Mucosa of descending colon (tissue), 3 donors: ENCODE results near the gene WDR18. TPM values are rescaled to one million over a fixed set of nuclear protein-coding genes. Genes with fewer than 3 reads are reported as not detected.

ENCODE experiments used
- ATAC-seq: fragments of 200-7000 bp; cut with Tn5 transposase; one replicate; pipeline ENCODE4 v1.9.1; 2020; ENCODE audit warnings: mild to moderate bottlenecking, moderate library complexity
- DNase-seq, 3 donors: peaks; one replicate each; pipeline ENCODE4 v3.0.0-alpha.2; 2020
- H3K36me3 ChIP-seq: fragments of 200-600 bp; one replicate; pipeline ENCODE4 v1.8.0; 2021; ENCODE audit warnings: low read depth, mild to moderate bottlenecking
- H3K4me1 ChIP-seq: fragments of 200-600 bp; one replicate; pipeline ENCODE4 v1.8.0; 2021; ENCODE audit warnings: low read depth, mild to moderate bottlenecking
- H3K4me3 ChIP-seq: fragments of 200-600 bp; one replicate; pipeline ENCODE4 v1.8.0; 2021; ENCODE audit warnings: mild to moderate bottlenecking
- H3K9me3 ChIP-seq: fragments of 200-600 bp; one replicate; pipeline ENCODE4 v1.8.0; 2021; ENCODE audit warnings: mild to moderate bottlenecking
- intact Hi-C, 2 donors: fragments of 100-400 bp; cut with DNase I in 1 of 2; cut with micrococcal nuclease in 1 of 2; formaldehyde crosslinking; loops; one replicate each; pipeline versions ENCODE4 v1.11.0 to v1.11.1; 2022; cut with DNase I, micrococcal nuclease
- total RNA-seq, 3 donors: library from RNA; stranded (reverse); fragmentation: NEBNext Ultra II Directional in 2 of 3; extraction: Animal tissue kit (Norgen Biotek cat#: 25700) in 2 of 3; gene quantifications; one replicate each; pipeline versions ENCODE4 v1.2.1 to v1.2.4, GENCODE V29; 2021 to 2023
- TF ChIP-seq, protein P1 (sequence below): fragments of 200-600 bp; IDR thresholded peaks from one replicate; pipeline ENCODE4 v1.8.0; 2022; ENCODE audit warnings: antibody characterized with exemption, mild to moderate bottlenecking
- donor health status: DM: no; HTN: no; CAD: no; lungs with moderate emphysema.
- donor health status: DM: no; HTN: no; CAD: no.
- donor health status: DM: no; HTN: yes; CAD: no.

The WDR18 gene
- total RNA-seq, 3 donors from 2014 or later: 23.8 to 42.0 (median 33.0) TPM

DNA sequence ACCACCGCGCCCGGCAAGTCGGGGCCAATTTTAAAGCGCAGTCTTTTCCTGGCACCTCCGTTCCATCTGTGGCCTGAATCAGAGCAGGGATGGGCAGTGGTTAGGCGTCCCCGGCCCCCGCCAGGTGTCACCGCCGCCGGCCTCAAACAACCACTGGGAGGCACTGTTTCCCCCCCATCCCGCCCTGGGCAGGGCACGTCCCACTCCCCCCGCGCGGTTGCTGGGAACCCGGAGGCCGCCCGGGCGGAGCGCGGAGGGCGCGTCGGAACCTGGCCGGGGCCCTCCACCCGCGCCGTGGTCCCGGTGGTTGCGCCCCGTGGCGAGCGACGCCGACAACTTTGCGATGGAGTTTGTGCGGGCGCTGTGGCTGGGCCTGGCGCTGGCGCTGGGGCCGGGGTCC lies 15.9 kb downstream of the WDR18 start, which contains the start of gene GRIN3B:
GRIN3B (plus strand) TSS at position 325 of the 400 bp plus-strand sequence; CDS start at position 344, 19 bp downstream.
- Histone ChIP-seq H3K36me3 (no peaks in the 10 kb centered on the region), H3K4me3 (no peak within 1 kb of the TSS), H3K9me3 (no peaks in the 10 kb centered on the region), H3K4me1 (peaks cover 15% of the 10 kb centered on the region)
- peak; percentile 66 to 81 (median 70) for DNase-seq
- peak; percentile 62 for ATAC-seq
- TF ChIP-seq, protein P1, sequence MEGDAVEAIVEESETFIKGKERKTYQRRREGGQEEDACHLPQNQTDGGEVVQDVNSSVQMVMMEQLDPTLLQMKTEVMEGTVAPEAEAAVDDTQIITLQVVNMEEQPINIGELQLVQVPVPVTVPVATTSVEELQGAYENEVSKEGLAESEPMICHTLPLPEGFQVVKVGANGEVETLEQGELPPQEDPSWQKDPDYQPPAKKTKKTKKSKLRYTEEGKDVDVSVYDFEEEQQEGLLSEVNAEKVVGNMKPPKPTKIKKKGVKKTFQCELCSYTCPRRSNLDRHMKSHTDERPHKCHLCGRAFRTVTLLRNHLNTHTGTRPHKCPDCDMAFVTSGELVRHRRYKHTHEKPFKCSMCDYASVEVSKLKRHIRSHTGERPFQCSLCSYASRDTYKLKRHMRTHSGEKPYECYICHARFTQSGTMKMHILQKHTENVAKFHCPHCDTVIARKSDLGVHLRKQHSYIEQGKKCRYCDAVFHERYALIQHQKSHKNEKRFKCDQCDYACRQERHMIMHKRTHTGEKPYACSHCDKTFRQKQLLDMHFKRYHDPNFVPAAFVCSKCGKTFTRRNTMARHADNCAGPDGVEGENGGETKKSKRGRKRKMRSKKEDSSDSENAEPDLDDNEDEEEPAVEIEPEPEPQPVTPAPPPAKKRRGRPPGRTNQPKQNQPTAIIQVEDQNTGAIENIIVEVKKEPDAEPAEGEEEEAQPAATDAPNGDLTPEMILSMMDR: peak; percentile 15
- intact Hi-C loops: no loop called here

DNA sequence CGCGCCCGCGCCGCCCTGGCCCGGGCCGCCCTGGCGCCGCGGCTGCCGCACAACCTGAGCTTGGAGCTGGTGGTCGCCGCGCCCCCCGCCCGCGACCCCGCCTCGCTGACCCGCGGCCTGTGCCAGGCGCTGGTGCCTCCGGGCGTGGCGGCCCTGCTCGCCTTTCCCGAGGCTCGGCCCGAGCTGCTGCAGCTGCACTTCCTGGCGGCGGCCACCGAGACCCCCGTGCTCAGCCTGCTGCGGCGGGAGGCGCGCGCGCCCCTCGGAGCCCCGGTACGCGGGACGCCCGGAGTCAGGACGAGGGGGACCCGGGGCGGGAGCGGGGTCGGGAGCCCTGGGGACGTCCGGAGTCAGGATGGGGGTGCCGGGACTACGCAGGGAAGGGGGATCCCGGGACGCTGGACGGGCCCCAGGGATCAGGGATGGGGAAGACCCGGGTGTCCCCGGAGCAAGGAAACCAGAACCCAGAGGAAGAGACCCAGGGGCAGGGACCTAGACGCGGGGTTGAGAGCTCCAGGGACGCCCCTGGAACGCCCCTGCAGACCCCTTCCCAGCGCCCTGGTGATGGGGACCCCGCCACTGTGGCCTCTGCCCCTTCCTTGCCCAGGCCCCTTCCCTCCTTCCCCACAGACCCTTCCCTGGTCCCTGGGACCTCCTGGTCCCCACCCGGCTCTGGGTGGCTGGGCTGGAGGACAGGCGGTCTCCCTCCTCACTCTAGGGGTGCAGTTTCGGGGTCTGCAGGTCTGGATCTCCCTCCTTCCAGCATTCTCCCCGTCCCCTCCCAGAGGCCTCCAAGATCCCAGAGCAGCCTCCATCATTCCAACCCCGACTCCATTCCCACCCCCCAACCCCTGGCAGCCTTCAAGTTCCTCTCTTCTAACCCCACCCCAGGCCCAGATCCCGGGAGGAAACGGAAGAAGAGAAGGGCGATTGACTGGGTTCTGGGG lies 16.7 kb downstream of the WDR18 start:
- peaks cover 13% of the 10 kb centered on the region for H3K4me1 ChIP-seq
- no peaks in the 10 kb centered on the region for H3K36me3 ChIP-seq
- ATAC-seq (no peak), DNase-seq (no peak)
- intact Hi-C loops: no loop called here
- no peak overlapping the region for H3K4me3 ChIP-seq
- H3K9me3 ChIP-seq: no peaks in the 10 kb centered on the region
- TF ChIP-seq, protein P1: no peak

DNA sequence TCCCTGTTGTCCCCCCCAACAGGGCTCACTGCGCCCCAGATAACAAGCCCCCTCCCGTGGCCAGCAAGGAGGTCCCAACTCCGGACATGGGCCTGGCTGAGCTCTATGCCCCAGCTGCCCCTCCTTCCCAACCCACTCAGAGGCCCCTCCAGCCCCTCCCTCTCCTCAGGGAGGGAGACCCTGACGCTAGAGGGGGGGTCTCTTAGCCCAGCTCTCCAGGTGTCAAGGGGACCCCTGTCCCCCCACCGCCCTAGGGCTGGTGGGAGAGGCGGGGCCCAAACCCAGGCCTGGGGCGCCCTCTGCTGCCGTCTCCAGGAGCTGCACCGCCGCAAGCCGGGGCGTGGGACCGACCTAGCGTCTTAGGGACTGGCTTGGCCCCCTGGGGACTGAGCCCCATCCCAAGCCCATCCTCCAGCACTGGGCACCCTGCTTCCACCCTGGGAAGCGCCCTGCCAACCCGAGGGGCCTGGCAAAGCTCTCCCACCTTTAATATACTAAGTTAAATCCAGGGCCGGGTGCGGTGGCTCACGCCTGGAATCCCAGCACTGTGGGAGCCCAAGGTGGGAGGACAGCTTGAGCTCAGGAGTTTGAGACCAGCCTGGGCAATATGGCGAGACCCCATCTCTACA lies 17.5 kb downstream of the WDR18 start:
- no peak overlapping the region for H3K4me3 ChIP-seq
- peaks cover 6% of the 10 kb centered on the region for H3K4me1 ChIP-seq
- peak; percentile 64 to 76 (median 67) for DNase-seq
- TF ChIP-seq, protein P1: peak; percentile 89
- intact Hi-C loops: no loop called here
- no peaks in the 10 kb centered on the region for H3K9me3 ChIP-seq
- ATAC-seq: peak; percentile 76
- no peaks in the 10 kb centered on the region for H3K36me3 ChIP-seq

DNA sequence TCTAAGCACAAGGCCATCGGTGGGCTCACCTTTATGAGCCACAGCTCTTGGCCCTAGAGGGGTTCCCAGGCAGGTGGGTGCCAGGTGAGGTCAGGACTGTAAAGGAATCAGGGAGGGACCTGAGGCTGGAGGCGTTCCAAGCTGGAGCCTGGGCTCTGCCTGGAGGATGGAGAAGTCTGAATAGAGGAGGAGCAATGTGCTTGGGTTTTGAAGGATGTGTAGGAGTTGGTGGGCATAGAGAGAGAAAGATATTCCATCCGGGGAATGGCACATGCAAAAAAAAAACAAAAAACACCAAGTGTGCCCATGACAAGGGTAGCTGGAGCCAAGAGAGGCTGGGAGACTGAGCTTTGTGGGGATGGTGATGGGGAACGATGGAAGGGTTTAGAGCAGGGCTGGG lies 18.5 kb downstream of the WDR18 start:
- Histone ChIP-seq H3K36me3 (no peaks in the 10 kb centered on the region), H3K4me1 (peaks cover 6% of the 10 kb centered on the region), H3K9me3 (no peaks in the 10 kb centered on the region), H3K4me3 (no peak overlapping the region)
- TF ChIP-seq, protein P1: no peak
- intact Hi-C loops: no loop called here
- ATAC-seq (no peak), DNase-seq (no peak)

DNA sequence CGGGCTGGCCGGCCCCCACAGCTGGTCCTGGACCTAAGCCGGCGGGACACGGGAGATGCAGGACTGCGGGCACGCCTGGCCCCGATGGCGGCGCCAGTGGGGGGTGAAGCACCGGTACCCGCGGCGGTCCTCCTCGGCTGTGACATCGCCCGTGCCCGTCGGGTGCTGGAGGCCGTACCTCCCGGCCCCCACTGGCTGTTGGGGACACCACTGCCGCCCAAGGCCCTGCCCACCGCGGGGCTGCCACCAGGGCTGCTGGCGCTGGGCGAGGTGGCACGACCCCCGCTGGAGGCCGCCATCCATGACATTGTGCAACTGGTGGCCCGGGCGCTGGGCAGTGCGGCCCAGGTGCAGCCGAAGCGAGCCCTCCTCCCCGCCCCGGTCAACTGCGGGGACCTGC lies 19.1 kb downstream of the WDR18 start:
- H3K4me1 ChIP-seq: peaks cover 6% of the 10 kb centered on the region
- no peaks in the 10 kb centered on the region for H3K9me3 ChIP-seq
- DNase-seq: peak in 1 of 3 donors; percentile 50
- intact Hi-C loops: no loop called here
- H3K4me3 ChIP-seq: no peak overlapping the region
- TF ChIP-seq, protein P1: no peak
- no peaks in the 10 kb centered on the region for H3K36me3 ChIP-seq
- no peak for ATAC-seq
